ENCODE data around the gene ACAD10. TPM values are rescaled to one million over a fixed set of nuclear protein-coding genes. Genes with fewer than 3 reads are reported as not detected.

Gene ACAD10
- total RNA-seq, 1 donor from 2014 or later: 45.1 TPM

- H3K27ac Mint-ChIP-seq: peak overlapping the region; percentile 96
- H3K4me1 Mint-ChIP-seq: peaks cover 79% of the 10 kb centered on the region
- intact Hi-C loops (cut with micrococcal nuclease): loop anchor here (10.0 kb wide), 1 partner anchor 79 kb away; the partner anchor contains the start of genes ACAD10 and BRAP
- POLR2A ChIA-PET: interaction anchor here (0.6 to 4.1 kb wide), 17 partner anchors 10 to 477 kb away, joined by 3 to 73 read pairs (median 5); partner anchors contain the start of genes ACAD10, BRAP and MAPKAPK5
- H3K36me3 Mint-ChIP-seq (ENCODE audit: low read depth): no peaks in the 10 kb centered on the region
- CTCF ChIA-PET: interaction anchor here (0.9 to 5.1 kb wide), 6 partner anchors 11 to 78 kb away, joined by 3 to 41 read pairs (median 6); partner anchors contain the start of gene MAPKAPK5
- H3K9me3 Mint-ChIP-seq: no peaks in the 10 kb centered on the region
- TF ChIP-seq CTCF (IDR thresholded peaks at IDR 0.05): no peak
- ATAC-seq (ENCODE audit: low read depth) (peak; percentile 50), DNase-seq (no peak)
- peak overlapping the region; percentile 79 for H3K4me3 Mint-ChIP-seq
- no peaks in the 10 kb centered on the region for H3K27me3 Mint-ChIP-seq
These were observed 78.4 kb downstream of the ACAD10 start for GRCh38 chr12:111764120-111764821.

GRCh38 chr12:111766608-111767361, 80.9 kb downstream of the ACAD10 start, which contains the start of gene ALDH2:
Gene ALDH2, plus strand, starts transcription at chr12:111766933. Its CDS starts 50 bp downstream, at chr12:111766983.
- H3K27me3 Mint-ChIP-seq: no peaks in the 10 kb centered on the region
- no peak for TF ChIP-seq CTCF (IDR thresholded peaks at IDR 0.05)
- H3K27ac Mint-ChIP-seq: peak within 1 kb of the TSS; percentile 88
- H3K9me3 Mint-ChIP-seq: no peaks in the 10 kb centered on the region
- ATAC-seq (ENCODE audit: low read depth) (peak; percentile 68), DNase-seq (peak; percentile 60)
- H3K4me1 Mint-ChIP-seq: peaks cover 55% of the 10 kb centered on the region
- ChIA-PET CTCF (interaction anchor here (0.9 to 2.2 kb wide), 4 partner anchors 9 to 46 kb away, joined by 3 to 8 read pairs (median 4); no protein-coding TSS in a partner anchor), POLR2A (interaction anchor here (1.0 to 4.1 kb wide), 4 partner anchors 9 to 75 kb away, joined by 3 to 73 read pairs (median 10); partner anchors contain the start of gene MAPKAPK5)
- H3K36me3 Mint-ChIP-seq (ENCODE audit: low read depth): no peaks in the 10 kb centered on the region
- peak within 1 kb of the TSS; percentile 87 for H3K4me3 Mint-ChIP-seq
- intact Hi-C loops (cut with micrococcal nuclease): loop anchor here (1.0 to 10.0 kb wide), 4 partner anchors 9 to 246 kb away; partner anchors contain the start of genes ACAD10, BRAP, ERP29 and MAPKAPK5

GRCh38 chr12:111767362-111768158, 81.7 kb downstream of the ACAD10 start:
- H3K27me3 Mint-ChIP-seq: no peaks in the 10 kb centered on the region
- peaks cover 48% of the 10 kb centered on the region for H3K4me1 Mint-ChIP-seq
- H3K9me3 Mint-ChIP-seq: no peaks in the 10 kb centered on the region
- ChIA-PET POLR2A (interaction anchor here (0.5 to 4.1 kb wide), 4 partner anchors 8 to 518 kb away, joined by 3 to 73 read pairs (median 12); no protein-coding TSS in a partner anchor), CTCF (interaction anchor here (0.9 to 2.2 kb wide), 3 partner anchors 10 to 20 kb away, joined by 3 to 8 read pairs (median 3); no protein-coding TSS in a partner anchor)
- H3K4me3 Mint-ChIP-seq: peak overlapping the region; percentile 87
- peak overlapping the region; percentile 80 for H3K27ac Mint-ChIP-seq
- DNase-seq: no peak
- intact Hi-C loops (cut with micrococcal nuclease): loop anchor here (2.0 to 10.0 kb wide), 3 partner anchors 75 to 245 kb away; partner anchors contain the start of genes ACAD10, BRAP, ERP29 and MAPKAPK5
- H3K36me3 Mint-ChIP-seq (ENCODE audit: low read depth): no peaks in the 10 kb centered on the region
- ATAC-seq (ENCODE audit: low read depth): no peak
- TF ChIP-seq CTCF (IDR thresholded peaks at IDR 0.05): no peak

- intact Hi-C loops (cut with micrococcal nuclease): loop anchor here (5.0 to 10.0 kb wide), 2 partner anchors 84 to 244 kb away; partner anchors contain the start of genes ACAD10, BRAP, ERP29 and TMEM116
- no peak for ATAC-seq (ENCODE audit: low read depth)
- no peaks in the 10 kb centered on the region for H3K27me3 Mint-ChIP-seq
- CTCF ChIA-PET: interaction anchor here (0.9 to 2.2 kb wide), 2 partner anchors 9 to 15 kb away, joined by 3 to 8 read pairs; no protein-coding TSS in a partner anchor
- H3K27ac Mint-ChIP-seq: no peak overlapping the region
- peak overlapping the region; percentile 0 for H3K4me3 Mint-ChIP-seq
- POLR2A ChIA-PET: interaction anchor here (0.5 to 2.2 kb wide), 4 partner anchors 11 to 519 kb away, joined by 3 to 12 read pairs (median 7); no protein-coding TSS in a partner anchor
- no peaks in the 10 kb centered on the region for H3K36me3 Mint-ChIP-seq (ENCODE audit: low read depth)
- no peaks in the 10 kb centered on the region for H3K9me3 Mint-ChIP-seq
- TF ChIP-seq CTCF (IDR thresholded peaks at IDR 0.05): no peak
- no peak for DNase-seq
- peaks cover 46% of the 10 kb centered on the region for H3K4me1 Mint-ChIP-seq
These were observed 82.5 kb downstream of the ACAD10 start for GRCh38 chr12:111768159-111768895.

Measured in activated B cell treated with CpG ODN at 0.5 μM for 24 hours (primary cell).